Measurements from ENCODE around the gene TERT. TPM values are rescaled to one million over a fixed set of nuclear protein-coding genes. Genes with fewer than 3 reads are reported as not detected.
"Not testable (repeated sequence)": the region's sequence is repeated elsewhere in the genome, so short reads cannot be mapped to it uniquely, and the experiment has no call there.

TERT gene
- total RNA-seq, 1 experiment from 2014 or later: 3.9 TPM

GRCh38 chr5:1330847-1331831 lies 36.3 kb upstream of the TERT start:
- DNase-seq (ENCODE audit: low read depth): no peak

DNA sequence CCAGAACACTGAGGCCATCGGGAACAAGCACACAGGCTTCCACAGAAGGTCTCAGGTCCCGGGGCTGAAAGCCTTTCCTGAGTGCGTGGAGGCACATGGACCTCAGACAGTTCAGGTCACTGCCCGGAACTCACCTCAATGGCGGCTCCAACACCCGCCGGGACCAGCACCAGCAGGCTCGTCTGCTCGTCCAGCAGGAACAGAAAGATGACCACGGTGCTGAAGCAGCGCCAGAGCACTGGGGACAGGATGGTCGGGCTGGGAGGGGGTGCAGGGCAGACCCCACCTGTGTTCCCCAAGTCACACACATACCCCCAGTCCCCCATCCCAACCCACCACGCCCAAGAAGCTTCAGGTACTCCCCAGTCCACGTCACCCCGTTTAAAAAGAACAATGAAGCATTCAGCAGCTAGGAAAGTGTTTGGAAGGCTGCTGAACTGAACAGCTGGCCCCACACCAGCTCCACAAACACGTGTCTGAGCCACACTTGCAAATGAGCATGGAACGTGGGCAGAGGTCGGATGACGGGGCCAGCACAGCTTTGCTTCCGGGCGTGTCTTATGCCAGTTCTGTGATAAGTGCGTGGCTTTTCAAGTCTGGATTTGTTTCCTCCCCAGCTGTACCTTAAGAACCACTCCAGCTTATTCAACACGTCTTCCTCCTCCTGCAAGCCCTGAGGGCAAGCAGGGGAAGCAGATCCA lies 35.4 kb upstream of the TERT start:
- DNase-seq (ENCODE audit: low read depth): no peak

DNA sequence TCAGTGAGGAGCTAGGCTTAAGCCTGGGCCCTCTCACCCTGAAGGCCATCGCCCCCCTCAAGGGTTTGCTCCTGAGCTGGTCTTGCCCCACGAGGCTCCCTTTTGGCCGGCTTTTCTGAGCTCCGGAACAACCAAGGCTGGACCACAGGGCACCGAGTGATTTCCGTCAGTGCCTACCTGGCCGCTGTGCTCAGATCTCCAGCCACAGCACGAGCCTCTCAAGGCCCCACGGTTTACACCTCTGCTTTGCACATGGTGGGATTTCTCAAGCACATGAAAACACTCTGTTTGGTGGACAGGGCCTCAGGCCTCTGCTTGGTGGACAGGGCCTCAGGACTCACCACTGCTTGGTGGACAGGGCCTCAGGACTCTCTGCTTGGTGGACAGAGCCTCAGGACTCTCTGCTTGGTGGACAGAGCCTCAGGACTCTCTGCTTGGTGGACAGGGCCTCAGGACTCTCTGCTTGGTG lies 34.3 kb upstream of the TERT start:
- DNase-seq (ENCODE audit: low read depth): no peak

DNA sequence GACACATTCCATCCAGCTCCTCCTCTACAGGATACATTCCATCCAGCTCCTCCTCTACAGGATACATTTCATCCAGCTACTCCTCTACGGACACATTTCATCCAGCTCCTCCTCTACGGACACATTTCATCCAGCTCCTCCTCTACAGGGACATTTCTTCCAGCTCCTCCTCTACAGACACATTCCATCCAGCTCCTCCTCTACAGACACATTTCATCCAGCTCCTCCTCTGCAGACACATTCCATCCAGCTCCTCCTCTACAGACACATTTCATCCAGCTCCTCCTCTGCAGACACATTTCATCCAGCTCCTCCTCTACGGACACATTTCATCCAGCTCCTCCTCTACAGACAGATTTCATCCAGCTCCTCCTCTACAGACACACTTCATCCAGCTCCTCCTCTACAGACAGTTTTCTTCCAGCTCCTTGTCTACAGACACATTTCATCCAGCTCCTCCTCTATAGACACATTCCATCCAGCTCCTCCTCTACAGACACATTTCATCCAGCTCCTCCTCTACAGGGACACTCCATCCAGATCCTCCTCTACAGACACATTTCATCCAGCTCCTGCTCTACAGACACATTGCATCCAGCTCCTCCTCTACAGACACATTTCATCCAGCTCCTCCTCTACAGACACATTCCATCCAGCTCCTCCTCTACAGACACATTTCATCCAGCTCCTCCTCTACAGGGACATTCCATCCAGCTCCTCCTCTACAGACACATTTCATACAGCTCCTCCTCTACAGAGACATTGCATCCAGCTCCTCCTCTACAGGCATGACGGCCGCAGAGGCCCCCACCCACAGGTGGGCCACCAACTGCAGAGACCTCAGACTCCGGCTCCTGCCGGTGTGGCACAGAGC lies 33.6 kb upstream of the TERT start:
- DNase-seq (ENCODE audit: low read depth): not testable (repeated sequence)

DNA sequence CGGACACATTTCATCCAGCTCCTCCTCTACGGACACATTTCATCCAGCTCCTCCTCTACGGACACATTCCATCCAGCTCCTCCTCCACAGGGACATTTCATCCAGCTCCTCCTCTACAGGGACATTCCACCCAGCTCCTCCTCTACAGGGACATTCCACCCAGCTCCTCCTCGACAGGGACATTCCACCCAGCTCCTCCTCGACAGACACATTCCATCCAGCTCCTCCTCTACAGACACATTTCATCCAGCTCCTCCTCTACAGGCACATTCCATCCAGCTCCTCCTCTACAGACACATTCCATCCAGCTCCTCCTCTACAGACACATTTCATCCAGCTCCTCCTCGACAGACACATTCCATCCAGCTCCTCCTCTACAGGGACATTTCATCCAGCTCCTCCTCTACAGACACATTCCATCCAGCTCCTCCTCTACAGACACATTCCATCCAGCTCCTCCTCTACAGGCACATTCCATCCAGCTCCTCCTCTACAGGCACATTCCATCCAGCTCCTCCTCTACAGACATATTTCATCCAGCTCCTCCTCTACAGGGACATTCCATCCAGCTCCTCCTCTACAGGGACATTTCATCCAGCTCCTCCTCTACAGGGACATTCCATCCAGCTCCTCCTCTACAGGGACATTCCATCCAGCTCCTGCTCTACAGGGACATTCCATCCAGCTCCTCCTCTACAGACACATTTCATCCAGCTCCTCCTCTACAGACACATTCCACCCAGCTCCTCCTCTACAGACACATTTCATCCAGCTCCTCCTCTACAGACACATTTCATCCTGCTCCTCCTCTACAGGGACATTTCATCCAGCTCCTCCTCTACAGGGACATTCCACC lies 32.3 kb upstream of the TERT start:
- not testable (repeated sequence) for DNase-seq (ENCODE audit: low read depth)

DNA sequence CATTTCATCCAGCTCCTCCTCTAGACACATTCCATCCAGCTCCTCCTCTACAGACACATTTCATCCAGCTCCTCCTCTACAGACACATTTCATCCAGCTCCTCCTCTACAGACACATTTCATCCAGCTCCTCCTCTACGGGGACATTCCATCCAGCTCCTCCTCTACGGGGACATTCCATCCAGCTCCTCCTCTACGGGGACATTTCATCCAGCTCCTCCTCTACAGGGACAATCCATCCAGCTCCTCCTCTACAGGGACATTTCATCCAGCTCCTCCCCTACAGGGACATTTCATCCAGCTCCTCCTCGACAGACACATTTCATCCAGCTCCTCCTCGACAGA lies 31.6 kb upstream of the TERT start:
- DNase-seq (ENCODE audit: low read depth): not testable (repeated sequence)

GRCh38 chr5:1325870-1326531 lies 31.1 kb upstream of the TERT start:
- no peak for DNase-seq (ENCODE audit: low read depth)

GRCh38 chr5:1325191-1325741 lies 30.4 kb upstream of the TERT start:
- no peak for DNase-seq (ENCODE audit: low read depth)

- no peak for DNase-seq (ENCODE audit: low read depth)
Measured at GRCh38 chr5:1324719-1325190, 29.9 kb upstream of the TERT start.

GRCh38 chr5:1324301-1324700 lies 29.4 kb upstream of the TERT start:
- DNase-seq (ENCODE audit: low read depth): no peak

- DNase-seq (ENCODE audit: low read depth): no peak
Measured at GRCh38 chr5:1323803-1324173, 28.9 kb upstream of the TERT start.

GRCh38 chr5:1322955-1323802 lies 28.3 kb upstream of the TERT start:
- DNase-seq (ENCODE audit: low read depth): no peak

DNA sequence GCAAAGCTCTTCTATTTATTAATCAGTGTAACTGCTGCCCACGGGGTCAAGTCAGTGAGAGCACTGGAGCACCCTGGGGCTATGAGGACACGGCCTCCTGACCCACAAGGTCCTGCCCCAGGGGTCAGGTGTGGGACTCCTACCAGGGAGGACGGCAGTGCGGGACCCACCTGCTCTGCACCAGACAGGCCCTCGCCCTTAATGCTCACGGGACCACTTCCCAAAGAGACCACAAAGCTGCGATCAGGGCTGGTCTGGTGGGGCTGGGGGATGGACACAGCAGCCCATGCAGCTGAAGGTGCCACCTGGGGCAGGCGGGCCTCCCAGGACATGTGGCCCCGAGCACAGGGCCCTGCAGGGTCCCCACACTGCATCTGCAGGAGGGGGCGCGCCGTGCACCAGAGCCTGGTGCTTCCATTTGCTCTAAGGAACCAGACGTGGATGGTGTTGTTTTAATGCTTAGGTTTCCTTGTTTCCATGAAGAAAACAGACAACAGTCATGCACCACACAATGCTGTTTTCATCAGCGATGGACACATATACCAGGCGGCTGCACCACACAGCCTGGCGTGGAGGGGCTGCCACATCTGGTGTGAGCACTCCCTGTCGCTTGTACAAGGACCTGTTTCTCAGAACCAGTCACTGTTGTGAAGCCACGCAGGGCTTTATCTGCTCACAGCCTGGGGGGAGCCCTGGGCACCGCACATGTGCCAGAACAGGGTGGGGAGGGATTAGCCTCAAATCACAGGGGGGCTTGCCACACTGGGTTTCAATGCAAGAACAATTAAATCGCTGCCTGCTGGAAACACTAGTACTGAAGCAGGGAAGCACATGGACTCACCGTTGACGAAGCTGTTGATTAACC lies 27.4 kb upstream of the TERT start:
- DNase-seq (ENCODE audit: low read depth): no peak

DNA sequence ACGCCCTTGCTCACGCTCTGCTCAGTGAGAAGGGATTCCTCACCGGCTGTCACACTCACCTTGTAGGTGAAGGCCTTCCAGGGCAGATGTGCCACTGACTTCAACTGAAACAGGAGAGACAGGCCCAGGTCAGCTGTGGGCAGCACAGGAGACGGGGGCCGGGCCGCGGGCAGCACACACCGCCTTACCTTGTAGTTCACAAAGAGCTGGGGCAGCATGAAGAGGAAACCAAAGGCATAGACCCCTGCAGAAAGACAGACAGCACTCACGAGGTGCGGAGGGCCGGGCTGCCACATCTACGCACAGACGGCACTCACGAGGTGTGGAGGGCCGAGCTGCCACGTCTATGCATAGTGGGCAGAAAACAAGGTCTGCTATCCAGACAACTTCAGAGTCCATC lies 26.7 kb upstream of the TERT start:
- no peak for DNase-seq (ENCODE audit: low read depth)

- DNase-seq (ENCODE audit: low read depth): no peak
Measured at GRCh38 chr5:1320436-1321344, 25.8 kb upstream of the TERT start.

- no peak for DNase-seq (ENCODE audit: low read depth)
Measured at GRCh38 chr5:1319436-1320256, 24.8 kb upstream of the TERT start.

All from Daoy (cell line).